HEK293 (cell line): ENCODE results near the gene ZSCAN18.

Experiments used
- PBX3 ChIP-seq: sonication (generic); formaldehyde crosslinking; IDR thresholded peaks from 2 replicates; pipeline ENCODE4 v1.8.1; 2022; ENCODE audit warnings: mild to moderate bottlenecking, moderate library complexity, missing genetic modification reagents
- REST ChIP-seq: fragments of 450-650 bp; formaldehyde crosslinking; IDR thresholded peaks from 2 replicates; pipeline ENCODE4 v1.5.1; 2016; ENCODE audit warnings: missing biosample characterization, missing genetic modification characterization
- SCRT1 ChIP-seq: fragments of 450-650 bp; formaldehyde crosslinking; IDR thresholded peaks from 2 replicates; pipeline ENCODE4 v1.5.1; 2016; ENCODE audit warnings: missing biosample characterization, missing genetic modification characterization, borderline replicate concordance
- SP2 ChIP-seq: fragments of 450-650 bp; formaldehyde crosslinking; IDR thresholded peaks from 2 replicates; pipeline ENCODE4 v1.5.1; 2016; ENCODE audit warnings: missing biosample characterization, missing genetic modification characterization

- no peak for TF ChIP-seq SP2 (tag by site-specific recombination)
- no peak for TF ChIP-seq PBX3 (CRISPR knock-in tag)
- TF ChIP-seq SCRT1 (tag by site-specific recombination), result no peak
- no peak for TF ChIP-seq REST (tag by site-specific recombination)
Observed at GRCh38 chr19:58060231-58060630, 37.8 kb downstream of the ZSCAN18 start.
